ENCODE results near the gene CCIN.
"Not testable (repeated sequence)": the region's sequence is repeated elsewhere in the genome, so short reads cannot be mapped to it uniquely, and the experiment has no call there.

Gene CCIN

GRCh38 chr9:36141761-36142160 lies 27.4 kb upstream of the CCIN start:
- no peak for DNase-seq

DNA sequence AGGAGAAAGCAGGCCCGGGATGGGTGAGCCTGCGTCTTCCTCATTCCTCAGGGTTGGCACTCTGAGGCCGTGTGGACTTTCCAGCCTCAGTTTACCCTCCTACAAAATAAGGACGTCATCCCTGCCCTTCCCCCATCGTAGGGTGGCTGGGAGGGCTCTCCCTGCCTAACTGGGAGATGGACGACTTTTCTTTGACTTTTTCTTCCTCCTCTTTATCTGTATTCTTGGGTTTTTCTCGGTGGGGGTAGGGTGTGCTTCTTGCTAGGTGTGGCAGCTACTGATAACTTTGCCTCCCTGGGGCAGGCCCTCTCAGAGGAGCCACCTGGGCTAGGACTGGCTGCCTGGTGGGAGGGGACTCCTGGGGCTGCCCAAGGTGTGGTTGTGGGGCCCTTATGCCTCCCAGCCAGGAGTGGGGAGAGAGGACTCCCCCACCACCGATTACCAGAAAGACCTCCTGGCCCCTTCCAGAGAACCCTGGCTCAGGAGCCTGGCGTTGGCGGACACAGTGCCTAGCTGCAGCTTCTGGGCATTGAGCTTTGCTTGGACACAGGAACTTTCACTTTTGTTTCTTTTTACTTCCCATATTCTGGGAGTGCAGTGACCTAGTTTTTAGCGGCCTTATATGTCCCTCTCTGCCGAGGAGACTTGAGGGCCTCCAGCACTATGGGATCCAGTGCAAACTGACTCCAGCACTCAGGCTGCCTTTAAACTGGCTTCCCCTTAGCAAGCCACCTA lies 26.5 kb upstream of the CCIN start:
- DNase-seq = no peak

DNA sequence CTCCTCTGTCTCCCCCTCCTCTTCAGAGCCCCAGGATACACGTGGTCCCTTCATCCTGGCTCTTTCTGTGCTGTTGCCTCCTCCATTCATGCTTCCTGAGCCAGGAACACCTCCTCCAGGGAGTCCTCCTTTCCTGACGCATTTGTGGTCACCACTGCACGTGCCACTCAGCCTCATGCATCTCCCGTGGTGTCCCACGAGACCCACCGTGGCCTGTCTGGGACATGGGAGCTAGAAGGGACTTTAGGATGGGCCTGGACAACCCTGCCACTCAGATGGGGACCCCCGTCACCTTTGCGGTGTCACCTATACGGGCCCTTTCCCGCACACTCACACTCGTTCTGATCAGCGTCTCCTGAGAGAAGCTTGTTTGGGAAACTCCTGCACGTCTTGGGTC lies 25.9 kb upstream of the CCIN start:
- DNase-seq = no peak

DNA sequence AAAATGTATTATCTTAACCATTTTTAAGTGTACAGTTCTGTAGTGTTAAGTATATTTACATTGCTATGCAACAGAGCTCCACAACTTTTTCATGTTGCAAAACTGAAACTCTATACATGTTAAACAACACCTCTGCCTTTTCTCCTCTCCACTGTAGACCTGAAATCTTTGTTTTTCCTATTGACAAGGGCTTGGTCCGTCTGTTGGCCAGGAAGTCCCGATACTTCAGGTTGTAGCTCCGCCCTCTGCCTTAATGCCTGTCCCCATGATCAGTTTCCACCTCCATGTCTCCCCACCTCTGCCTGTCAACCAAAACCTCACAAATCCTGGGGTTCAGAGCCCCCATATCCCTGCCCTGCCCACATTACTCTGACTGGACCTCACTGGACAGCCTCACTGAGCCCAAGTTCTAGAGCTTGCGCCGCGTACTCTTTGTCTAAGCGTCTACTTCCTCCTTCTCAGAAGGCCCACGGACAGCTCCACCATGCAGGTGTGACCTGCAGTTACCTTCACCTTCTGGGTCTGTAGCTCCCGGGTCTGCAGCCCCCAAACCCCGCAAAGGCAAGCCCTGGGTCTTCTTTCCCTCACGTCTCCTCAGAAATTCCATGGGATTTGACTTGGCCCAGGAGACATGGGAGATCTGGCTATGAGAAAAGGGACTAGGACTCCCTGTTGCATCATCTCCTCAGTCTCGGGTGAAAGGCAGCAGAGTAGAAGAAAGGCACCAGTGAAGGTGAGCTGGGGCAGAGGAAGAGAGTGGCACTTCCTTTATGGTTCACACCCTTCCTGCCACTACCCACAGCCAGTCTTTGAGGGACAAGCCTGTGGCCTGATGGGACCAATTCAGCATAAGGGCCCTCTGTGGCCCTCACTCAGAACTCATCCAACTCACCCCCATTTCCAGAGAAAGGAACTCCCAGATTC lies 24.6 kb upstream of the CCIN start:
- DNase-seq = no peak

GRCh38 chr9:36145970-36146369 lies 23.2 kb upstream of the CCIN start:
- DNase-seq = no peak

GRCh38 chr9:36146651-36147050 lies 22.5 kb upstream of the CCIN start:
- DNase-seq = no peak

DNA sequence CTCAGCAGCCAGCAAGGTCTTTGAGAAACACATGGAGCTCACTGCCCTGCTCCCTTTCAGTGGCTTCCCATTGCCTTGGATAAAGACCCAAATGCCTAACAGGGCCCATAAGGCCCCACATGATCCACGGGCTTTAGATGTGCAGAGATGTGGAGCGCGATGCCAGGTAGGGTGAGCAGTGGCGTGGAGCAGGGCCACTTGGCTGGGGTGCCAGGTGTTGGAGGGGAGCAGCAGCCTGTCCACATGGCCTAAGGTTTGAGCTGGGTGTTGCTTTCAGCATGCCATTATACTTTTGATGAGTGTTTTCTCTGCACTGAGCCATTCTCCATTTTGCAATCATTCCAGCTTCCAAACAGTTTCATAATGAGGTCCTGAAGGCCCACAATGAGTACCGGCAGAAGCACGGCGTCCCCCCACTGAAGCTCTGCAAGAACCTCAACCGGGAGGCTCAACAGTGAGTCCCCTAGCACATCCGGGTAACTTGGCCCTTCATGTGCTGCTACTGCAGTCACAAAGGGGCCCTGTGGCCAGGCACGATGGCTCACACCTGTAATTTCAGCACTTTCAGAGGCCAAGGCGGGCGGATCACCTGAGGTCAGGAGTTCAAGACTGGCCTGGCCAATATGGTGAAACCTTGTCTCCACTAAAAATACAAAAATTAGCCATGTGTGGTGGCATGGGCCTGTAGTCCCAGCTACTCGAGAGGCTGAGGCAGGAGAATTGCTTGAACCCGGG lies 21.6 kb upstream of the CCIN start:
- no peak for DNase-seq

- peak; percentile 75 for DNase-seq
Observed at GRCh38 chr9:36148311-36149051, 20.7 kb upstream of the CCIN start.

- no peak for DNase-seq
Observed at GRCh38 chr9:36149197-36149596, 20.0 kb upstream of the CCIN start.

GRCh38 chr9:36150574-36151315 lies 18.4 kb upstream of the CCIN start:
- no peak for DNase-seq

GRCh38 chr9:36151316-36152210 lies 17.6 kb upstream of the CCIN start:
- DNase-seq = no peak

DNA sequence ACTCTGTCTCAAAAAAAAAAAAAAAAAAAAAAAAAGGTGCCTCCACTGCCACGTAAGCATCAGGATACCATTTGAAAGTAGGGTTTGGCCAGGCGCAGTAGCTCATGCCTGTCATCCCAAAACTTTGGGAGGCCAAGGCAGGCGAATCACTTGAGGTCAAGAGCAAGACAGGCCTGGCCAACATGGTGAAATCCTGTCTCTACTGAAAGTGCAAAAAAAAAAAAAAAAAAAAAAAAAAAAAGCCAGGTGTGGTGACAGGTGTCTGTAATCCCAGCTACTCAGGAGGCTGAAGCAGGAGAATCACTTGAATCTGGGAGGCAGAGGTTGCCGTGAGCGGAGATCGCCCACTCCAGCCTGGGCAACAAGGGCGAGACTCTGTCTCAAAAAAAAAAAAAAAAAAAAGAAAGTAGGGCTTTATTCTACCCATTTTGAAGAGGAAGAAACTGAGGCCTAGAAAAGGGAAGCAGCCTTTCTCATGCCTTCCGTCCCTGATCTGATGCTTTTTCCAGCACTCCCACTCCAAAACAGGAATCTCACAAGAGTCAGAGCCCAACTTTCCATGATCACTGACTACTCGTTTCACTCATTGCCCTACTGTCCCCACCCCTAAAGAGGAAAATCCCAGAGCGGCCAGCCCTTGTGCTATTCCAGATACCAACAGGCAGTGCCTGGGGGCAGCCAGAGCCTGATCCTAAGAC lies 16.3 kb upstream of the CCIN start:
- no peak for DNase-seq

DNA sequence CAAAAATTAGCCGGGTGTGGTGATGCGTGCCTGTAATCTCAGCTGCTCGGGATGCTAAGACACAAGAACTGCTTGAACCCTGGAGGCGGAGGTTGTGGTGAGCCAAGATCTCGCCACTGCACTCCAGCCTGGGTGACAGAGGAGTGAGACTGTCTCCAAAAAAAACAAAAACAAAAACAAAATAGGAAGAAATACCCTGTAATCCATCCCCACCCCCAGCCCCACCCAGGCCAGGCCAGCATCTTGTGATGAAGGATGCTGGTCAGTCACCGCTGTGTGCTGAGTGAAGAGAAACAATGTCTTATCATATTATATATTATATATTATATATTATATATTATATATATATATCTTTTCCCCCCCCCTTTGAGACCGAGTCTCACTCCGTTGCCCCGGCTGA lies 15.4 kb upstream of the CCIN start:
- DNase-seq = no peak

DNA sequence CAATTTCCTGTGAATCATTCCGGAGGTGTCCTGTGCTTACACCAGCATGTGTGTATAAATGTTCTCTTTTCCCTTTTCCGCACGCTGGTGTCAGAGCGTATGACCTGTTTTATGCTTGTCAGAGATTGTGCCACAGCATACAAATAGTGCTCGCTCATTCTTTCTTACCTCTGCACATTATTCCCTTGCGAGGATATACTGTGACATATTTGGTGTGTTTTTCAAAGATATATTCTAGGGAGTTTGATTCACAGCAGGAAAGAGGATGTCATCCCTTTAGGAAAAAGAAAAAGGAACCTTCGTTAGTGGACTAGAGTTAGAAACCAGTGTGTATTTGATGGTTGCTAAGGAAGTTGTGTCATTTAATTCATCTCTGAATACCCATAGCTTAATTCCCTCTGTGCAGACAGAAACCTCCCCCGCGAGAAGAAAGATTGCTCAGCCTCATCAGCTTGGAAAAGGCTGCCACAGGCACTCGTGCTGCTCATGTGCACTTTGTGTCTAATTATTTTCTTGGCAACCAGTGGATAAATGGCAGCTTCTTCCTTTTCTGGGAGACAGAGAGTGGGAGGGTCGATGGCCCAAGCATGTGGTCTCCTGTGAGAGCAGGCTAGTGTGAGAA lies 14.7 kb upstream of the CCIN start:
- no peak for DNase-seq

- DNase-seq = no peak
Observed at GRCh38 chr9:36156116-36156515, 13.1 kb upstream of the CCIN start.

GRCh38 chr9:36158122-36158521 lies 11.1 kb upstream of the CCIN start:
- DNase-seq = no peak

- no peak for DNase-seq
Observed at GRCh38 chr9:36158917-36159316, 10.3 kb upstream of the CCIN start.

DNA sequence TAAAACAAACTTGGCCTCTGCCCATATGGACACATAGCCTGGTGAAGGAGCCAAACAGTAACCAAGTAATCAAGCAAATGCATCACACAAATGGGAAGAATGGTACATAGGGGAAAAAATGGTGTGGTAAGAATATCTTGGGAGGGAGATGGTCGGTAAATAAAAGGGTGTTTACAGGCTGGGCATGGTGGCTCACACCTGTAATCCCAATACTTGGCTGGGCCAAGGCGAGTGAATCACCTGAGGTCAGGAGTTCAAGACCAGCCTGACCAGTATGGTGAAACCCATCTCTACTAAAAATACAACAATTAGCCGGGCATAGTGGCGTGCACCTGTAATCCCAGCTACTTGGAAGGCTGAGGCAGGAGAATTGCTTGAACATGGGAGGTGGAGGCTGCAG lies 9.7 kb upstream of the CCIN start:
- not testable (repeated sequence) for DNase-seq

DNA sequence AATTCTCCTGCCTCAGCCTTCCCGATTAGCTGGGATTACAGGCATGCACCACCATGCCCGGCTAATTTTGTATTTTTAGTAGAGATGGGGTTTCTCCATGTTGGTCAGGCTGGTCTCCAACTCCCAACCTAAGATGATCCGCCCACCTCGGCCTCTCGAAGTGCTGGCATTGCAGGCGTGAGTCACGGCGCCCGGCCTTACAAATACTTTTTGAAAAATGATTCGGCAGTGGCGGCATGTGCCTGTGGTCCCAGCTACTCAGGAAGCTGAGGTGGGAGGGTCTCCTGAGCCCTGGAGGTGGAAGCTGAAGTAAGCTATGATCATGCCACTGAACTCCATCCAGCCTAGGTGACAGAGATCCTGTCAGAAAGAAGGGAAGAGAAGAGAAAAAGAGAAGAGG lies 9.1 kb upstream of the CCIN start:
- DNase-seq = not testable (repeated sequence)

- no peak for DNase-seq
Observed at GRCh38 chr9:36161187-36161586, 8.0 kb upstream of the CCIN start.
